ENCODE measurements around the gene TTC13. TPM values are rescaled to one million over a fixed set of nuclear protein-coding genes. Genes with fewer than 3 reads are reported as not detected.

TTC13 gene
- total and polyA plus RNA-seq, 12 donors: 4.3 to 9.5 (median 7.3) TPM

GRCh38 chr1:230878591-230878990 lies 100.1 kb downstream of the TTC13 start:
- H3K4me3 ChIP-seq: no peak overlapping the region
- ATAC-seq (peak in 2 of 8 donors; percentile 26 to 59), DNase-seq (no peak)
- peaks cover 0 to 21% (median 5%) of the 10 kb centered on the region in 7 donors for H3K27me3 ChIP-seq
- TF ChIP-seq CTCF (IDR thresholded peaks at IDR 0.05): no peak
- H3K36me3 ChIP-seq: no peaks in the 10 kb centered on the region
- peaks cover 0 to 12% (median 0%) of the 10 kb centered on the region in 9 donors for H3K4me1 ChIP-seq
- H3K27ac ChIP-seq: no peak overlapping the region
- no peaks in the 10 kb centered on the region for H3K9me3 ChIP-seq
- 47 to 67% methylated on average over 5 of the region's 5 CpGs for WGBS, 2 donors
- intact Hi-C loops (cut with DNase I): no loop called here

- no peaks in the 10 kb centered on the region for H3K36me3 ChIP-seq
- H3K4me3 ChIP-seq: no peak overlapping the region
- intact Hi-C loops (cut with DNase I): no loop called here
- H3K27ac ChIP-seq: no peak overlapping the region
- H3K9me3 ChIP-seq: no peaks in the 10 kb centered on the region
- peaks cover 0 to 12% (median 0%) of the 10 kb centered on the region in 9 donors for H3K4me1 ChIP-seq
- ATAC-seq: no peak
- DNase-seq: no peak
- H3K27me3 ChIP-seq: peaks cover 0 to 21% (median 5%) of the 10 kb centered on the region in 7 donors
- TF ChIP-seq CTCF (IDR thresholded peaks at IDR 0.05): no peak
- 96 to 99% methylated on average over 4 of the region's 4 CpGs for WGBS, 2 donors
These were observed 100.6 kb downstream of the TTC13 start for GRCh38 chr1:230877924-230878590.

- 88 to 90% methylated on average over 14 of the region's 14 CpGs for WGBS, 2 donors
- peaks cover 0 to 12% (median 0%) of the 10 kb centered on the region in 9 donors for H3K4me1 ChIP-seq
- no peaks in the 10 kb centered on the region for H3K36me3 ChIP-seq
- H3K27ac ChIP-seq: no peak overlapping the region
- peaks cover 0 to 21% (median 3%) of the 10 kb centered on the region in 7 donors for H3K27me3 ChIP-seq
- no peaks in the 10 kb centered on the region for H3K9me3 ChIP-seq
- no peak for TF ChIP-seq CTCF (IDR thresholded peaks at IDR 0.05)
- DNase-seq (no peak), ATAC-seq (peak in 5 of 8 donors; percentile 21 to 63 (median 35))
- intact Hi-C loops (cut with DNase I): no loop called here
- no peak overlapping the region for H3K4me3 ChIP-seq
These were observed 101.3 kb downstream of the TTC13 start for GRCh38 chr1:230877146-230877923.

GRCh38 chr1:230876660-230877059 lies 102.0 kb downstream of the TTC13 start:
- ATAC-seq (no peak), DNase-seq (no peak)
- TF ChIP-seq CTCF (IDR thresholded peaks at IDR 0.05): no peak
- 69 to 78% methylated on average over 6 of the region's 6 CpGs for WGBS, 2 donors
- no peaks in the 10 kb centered on the region for H3K36me3 ChIP-seq
- no peaks in the 10 kb centered on the region for H3K9me3 ChIP-seq
- H3K27me3 ChIP-seq: peaks cover 0 to 21% (median 3%) of the 10 kb centered on the region in 7 donors
- no peak overlapping the region for H3K27ac ChIP-seq
- intact Hi-C loops (cut with DNase I): no loop called here
- H3K4me3 ChIP-seq: no peak overlapping the region
- H3K4me1 ChIP-seq: peaks cover 0 to 12% (median 0%) of the 10 kb centered on the region in 9 donors

Data from heart right ventricle (tissue), 16 donors.